PC-3 (cell line): ENCODE data around the gene MED14. TPM values are rescaled to one million over a fixed set of nuclear protein-coding genes. Genes with fewer than 3 reads are reported as not detected.

ENCODE experiments used
- ATAC-seq: fragments of 200-7000 bp; cut with Tn5 transposase; 2 replicates; pipeline ENCODE4 v1.9.1; 2020; ENCODE audit warnings: mild to moderate bottlenecking, moderate library complexity
- BruUV-seq: library from RNA; stranded (reverse); fragments of 400-500 nt; replicated peaks from 2 replicates; lab custom pipeline; 2021; lab: Mats Ljungman, UMichigan
- CTCF ChIA-PET: fragments of 300-600 bp; sonication (Branson Sonifier 250); formaldehyde crosslinking; loops from one replicate; lab custom pipeline; 2022; ENCODE audit warnings: antibody characterized with exemption; lab: Charles Lee
- POLR2A ChIA-PET: fragments of 300-600 bp; sonication (Branson Sonifier 250); formaldehyde crosslinking; loops from one replicate; lab custom pipeline; 2022; ENCODE audit warnings: antibody characterized with exemption; ENCODE audit not compliant: unreplicated experiment; lab: Charles Lee
- DNase-seq: peaks from one replicate; pipeline ENCODE4 v3.0.0-alpha.2; 2015
- H2AFZ ChIP-seq: fragments of 300-600 bp; sonication (generic); 2 replicates; pipeline ENCODE4 v1.6.0; 2016; ENCODE audit warnings: antibody characterized with exemption, low read length
- H3F3A ChIP-seq: fragments of 300-600 bp; sonication (generic); one replicate; pipeline ENCODE4 v1.6.0; 2017; ENCODE audit warnings: antibody characterized with exemption, low read length, control low read depth, mild to moderate bottlenecking; ENCODE audit not compliant: unreplicated experiment
- H3K27ac ChIP-seq: fragments of 300-600 bp; sonication (generic); 2 replicates; pipeline ENCODE4 v1.5.1; 2016; ENCODE audit warnings: mild to moderate bottlenecking, low read length
- H3K27me3 ChIP-seq: fragments of 300-600 bp; sonication (generic); 2 replicates; pipeline ENCODE4 v1.6.1; 2016; ENCODE audit warnings: low read length, mixed read lengths
- H3K36me3 ChIP-seq: fragments of 300-600 bp; sonication (generic); 2 replicates; pipeline ENCODE4 v1.6.1; 2016; ENCODE audit warnings: low read depth, mixed run types, low read length, mixed read lengths
- H3K4me1 ChIP-seq: fragments of 300-600 bp; sonication (generic); 2 replicates; pipeline ENCODE4 v1.5.1; 2016; ENCODE audit warnings: low read length; ENCODE audit not compliant: insufficient read depth
- H3K4me2 ChIP-seq: fragments of 300-600 bp; sonication (generic); 2 replicates; pipeline ENCODE4 v1.6.0; 2016; ENCODE audit warnings: low read length
- H3K4me3 ChIP-seq: fragments of 300-600 bp; sonication (generic); 2 replicates; pipeline ENCODE4 v1.5.1; 2016; ENCODE audit warnings: mild to moderate bottlenecking, low read length, mixed read lengths
- H3K79me2 ChIP-seq: fragments of 300-600 bp; sonication (generic); 2 replicates; pipeline ENCODE4 v1.6.1; 2017; ENCODE audit warnings: low read length, mixed read lengths
- H3K9ac ChIP-seq: fragments of 300-600 bp; sonication (generic); 2 replicates; pipeline ENCODE4 v1.6.0; 2016; ENCODE audit warnings: mild to moderate bottlenecking, low read length
- H3K9me2 ChIP-seq: fragments of 300-600 bp; sonication (generic); replicated peaks from 2 replicates; pipeline ENCODE4 v1.6.1; 2016; ENCODE audit warnings: mixed run types, low read length, mixed read lengths
- H3K9me3 ChIP-seq: fragments of 300-600 bp; sonication (generic); 2 replicates; pipeline ENCODE4 v1.6.1; 2016; ENCODE audit warnings: low read length, mixed read lengths
- H4K20me1 ChIP-seq: fragments of 300-600 bp; sonication (generic); 2 replicates; pipeline ENCODE4 v1.6.1; 2016; ENCODE audit warnings: low read length, mixed read lengths
- EZH2 ChIP-seq: fragments of 300-600 bp; sonication (generic); IDR thresholded peaks from one replicate; pipeline ENCODE4 v1.6.1; 2017; ENCODE audit warnings: antibody characterized with exemption, mild to moderate bottlenecking, low read length; ENCODE audit not compliant: unreplicated experiment
- EZH2phosphoT487 ChIP-seq: fragments of 300-600 bp; sonication (generic); IDR thresholded peaks from 2 replicates; pipeline ENCODE4 v1.6.1; 2018; ENCODE audit warnings: mild to moderate bottlenecking, antibody characterized with exemption, low read length, borderline replicate concordance
- intact Hi-C: fragments of 100-400 bp; cut with micrococcal nuclease; formaldehyde crosslinking; loops from 2 replicates; pipeline ENCODE4 v1.9.0; 2023
- total RNA-seq: library from RNA; depleted of rRNA; stranded (reverse); fragments of >200 nt; gene quantifications from 2 replicates; pipeline ENCODE4 v1.2.3, GENCODE V29; 2014
- TF ChIP-seq, protein P1 (sequence below): fragments of 300-600 bp; sonication (generic); conservative IDR thresholded peaks from 2 replicates; pipeline ENCODE4 v1.5.1; 2017; ENCODE audit warnings: antibody characterized with exemption, low read depth, mild to moderate bottlenecking, low read length

The MED14 gene
- total RNA-seq, 1 experiment from 2014 or later: 44.7 TPM

- Histone ChIP-seq H3K4me2 (peak within 1 kb of the TSS; percentile 79), H3K36me3 (peaks cover 4% of the 10 kb centered on the region; the same call in 1 of the 2 replicates), H3K4me1 (peaks cover 18% of the 10 kb centered on the region), H4K20me1 (no peaks in the 10 kb centered on the region), H3K79me2 (peaks cover 47% of the 10 kb centered on the region), H3K27ac (peak within 1 kb of the TSS; percentile 61), H3K4me3 (peak within 1 kb of the TSS; percentile 83), H3K9ac (peak within 1 kb of the TSS; percentile 93), H3K9me2 (no peaks in the 10 kb centered on the region), H3F3A (no peaks in the 10 kb centered on the region), H3K27me3 (no peaks in the 10 kb centered on the region), H2AFZ (peak within 1 kb of the TSS; percentile 73), H3K9me3 (no peaks in the 10 kb centered on the region)
- intact Hi-C loops: no loop called here
- DNase-seq (peak; percentile 94), ATAC-seq (peak; percentile 71)
- TF ChIP-seq EZH2: no peak
- no peak for TF ChIP-seq EZH2phosphoT487
- TF ChIP-seq, protein P1, sequence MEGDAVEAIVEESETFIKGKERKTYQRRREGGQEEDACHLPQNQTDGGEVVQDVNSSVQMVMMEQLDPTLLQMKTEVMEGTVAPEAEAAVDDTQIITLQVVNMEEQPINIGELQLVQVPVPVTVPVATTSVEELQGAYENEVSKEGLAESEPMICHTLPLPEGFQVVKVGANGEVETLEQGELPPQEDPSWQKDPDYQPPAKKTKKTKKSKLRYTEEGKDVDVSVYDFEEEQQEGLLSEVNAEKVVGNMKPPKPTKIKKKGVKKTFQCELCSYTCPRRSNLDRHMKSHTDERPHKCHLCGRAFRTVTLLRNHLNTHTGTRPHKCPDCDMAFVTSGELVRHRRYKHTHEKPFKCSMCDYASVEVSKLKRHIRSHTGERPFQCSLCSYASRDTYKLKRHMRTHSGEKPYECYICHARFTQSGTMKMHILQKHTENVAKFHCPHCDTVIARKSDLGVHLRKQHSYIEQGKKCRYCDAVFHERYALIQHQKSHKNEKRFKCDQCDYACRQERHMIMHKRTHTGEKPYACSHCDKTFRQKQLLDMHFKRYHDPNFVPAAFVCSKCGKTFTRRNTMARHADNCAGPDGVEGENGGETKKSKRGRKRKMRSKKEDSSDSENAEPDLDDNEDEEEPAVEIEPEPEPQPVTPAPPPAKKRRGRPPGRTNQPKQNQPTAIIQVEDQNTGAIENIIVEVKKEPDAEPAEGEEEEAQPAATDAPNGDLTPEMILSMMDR: no peak; the same call in 1 of the 2 replicates
- no TSS peak for BruUV-seq
- ChIA-PET CTCF (no interaction called here), POLR2A (no interaction called here)
These were observed 87.8 kb downstream of the MED14 start, which contains the start of gene CXorf38 for GRCh38 chrX:40647307-40648197. Gene CXorf38, minus strand, starts transcription at chrX:40647561. Its CDS starts 41 bp downstream, at chrX:40647520.

- peaks cover 55% of the 10 kb centered on the region for H3K79me2 ChIP-seq
- peak overlapping the region; percentile 73 for H2AFZ ChIP-seq
These were observed 88.6 kb downstream of the MED14 start for GRCh38 chrX:40646489-40647306.

More at GRCh38 chrX:40646489-40647306, 88.6 kb downstream of the MED14 start:
- Histone ChIP-seq H4K20me1 (no peaks in the 10 kb centered on the region), H3K9ac (peak overlapping the region; percentile 93), H3K9me2 (no peaks in the 10 kb centered on the region), H3F3A (no peaks in the 10 kb centered on the region), H3K27ac (peak overlapping the region; percentile 61), H3K9me3 (no peaks in the 10 kb centered on the region), H3K36me3 (peaks cover 4% of the 10 kb centered on the region; the same call in 1 of the 2 replicates), H3K4me2 (peak overlapping the region; percentile 79), H3K4me3 (peak overlapping the region; percentile 83), H3K27me3 (no peaks in the 10 kb centered on the region), H3K4me1 (peaks cover 18% of the 10 kb centered on the region)
- CTCF ChIA-PET: no interaction called here
- DNase-seq (peak; percentile 33), ATAC-seq (peak; percentile 34)
- TSS peak; percentile 29 for BruUV-seq
- POLR2A ChIA-PET: no interaction called here
- intact Hi-C loops: no loop called here
- TF ChIP-seq, protein P1: no peak
- TF ChIP-seq EZH2 (no peak), EZH2phosphoT487 (no peak)
